ENCODE data around the gene IGFL2.
A peak's percentile ranks its signal among the peaks of the same experiment; 100 is the strongest.
"Not testable (repeated sequence)": the region's sequence is repeated elsewhere in the genome, so short reads cannot be mapped to it uniquely, and the experiment has no call there.

IGFL2 gene

DNA sequence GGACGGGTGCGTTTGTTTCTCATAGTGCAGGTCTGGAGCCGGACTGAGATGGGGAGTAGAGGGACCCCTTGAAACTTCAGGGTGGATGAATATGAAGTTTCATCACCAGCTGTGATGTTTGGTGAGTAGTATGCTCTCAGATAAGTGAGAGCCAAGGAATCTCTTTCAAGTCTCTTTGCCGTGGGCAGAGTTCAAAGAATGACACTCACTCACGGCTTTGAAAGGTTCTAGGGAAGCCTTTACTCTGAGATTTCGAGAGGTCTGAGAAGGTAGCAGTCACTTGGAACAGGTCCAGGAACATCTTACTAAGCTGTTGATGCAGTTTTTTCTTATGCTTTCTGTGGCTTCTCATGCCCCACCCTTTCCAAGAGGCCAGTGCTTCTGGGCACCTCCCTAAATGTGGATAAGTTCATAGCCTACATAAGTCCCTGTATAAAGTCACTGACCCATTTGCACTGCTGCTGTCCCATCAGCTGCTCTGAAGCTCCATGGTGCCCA lies at the start of gene IGFL2:
IGFL2 (plus strand) TSS at position 448 of the 498 bp plus-strand sequence; CDS start at position 489, 41 bp downstream.
- DNase-seq = no peak

DNA sequence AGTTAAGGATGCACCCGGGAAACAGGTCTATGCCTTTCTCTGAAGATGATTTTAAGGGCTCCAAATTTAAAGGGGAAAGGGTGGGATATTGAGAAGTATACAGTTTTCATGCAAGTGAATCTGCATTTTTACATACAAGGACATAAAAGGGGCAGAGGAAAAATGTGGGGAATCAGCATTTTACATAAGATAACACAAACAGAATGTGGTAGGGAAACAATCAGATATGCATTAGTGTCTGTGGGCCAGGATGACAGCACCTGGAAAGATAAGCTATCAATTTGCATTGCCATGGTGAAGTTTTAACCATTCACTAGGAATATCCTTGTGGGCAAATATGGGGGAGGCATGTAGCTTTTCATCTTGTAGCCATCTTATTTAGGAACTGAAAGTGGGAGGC lies 47.7 kb upstream of the IGFL2 start:
- DNase-seq = no peak

DNA sequence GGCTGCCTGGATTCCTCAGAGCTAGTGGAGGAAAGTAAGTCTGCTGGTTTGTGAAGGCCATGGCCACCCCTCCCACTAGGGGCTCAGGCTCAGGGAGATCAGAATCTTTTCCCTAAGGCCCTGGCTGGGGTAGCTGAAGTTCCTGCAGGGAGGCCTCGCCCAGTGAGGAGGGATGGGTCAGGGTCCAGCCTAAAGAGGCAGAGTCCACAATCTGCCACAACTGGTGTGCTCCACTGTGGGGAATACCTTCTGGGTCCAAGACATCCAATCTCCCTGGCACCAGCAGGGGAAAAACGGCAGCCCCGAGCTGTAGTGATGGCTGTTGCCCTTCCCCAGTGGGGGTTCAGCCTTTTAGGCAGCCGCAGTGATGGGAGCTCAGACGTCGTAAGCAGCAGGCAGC lies 46.7 kb upstream of the IGFL2 start:
- no peak for DNase-seq

DNA sequence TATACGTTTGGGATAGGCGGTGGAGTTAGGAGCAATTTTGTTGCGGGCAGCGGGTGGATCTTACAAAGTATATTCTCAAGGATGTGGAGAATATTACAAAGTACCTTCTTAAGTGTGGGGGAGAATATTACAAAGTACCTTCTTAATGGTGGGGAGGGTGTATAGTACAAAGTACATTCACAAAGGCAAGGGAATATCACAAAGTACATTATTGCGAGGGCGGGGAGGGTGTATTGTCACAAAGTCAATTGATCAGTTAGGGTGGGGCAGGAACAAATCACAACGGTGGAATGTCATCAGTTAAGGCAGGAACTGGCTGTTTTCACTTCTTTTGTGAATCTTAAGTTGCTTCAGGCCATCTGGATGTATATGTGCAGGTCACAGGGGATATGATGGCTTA lies 45.7 kb upstream of the IGFL2 start:
- DNase-seq = not testable (repeated sequence)

DNA sequence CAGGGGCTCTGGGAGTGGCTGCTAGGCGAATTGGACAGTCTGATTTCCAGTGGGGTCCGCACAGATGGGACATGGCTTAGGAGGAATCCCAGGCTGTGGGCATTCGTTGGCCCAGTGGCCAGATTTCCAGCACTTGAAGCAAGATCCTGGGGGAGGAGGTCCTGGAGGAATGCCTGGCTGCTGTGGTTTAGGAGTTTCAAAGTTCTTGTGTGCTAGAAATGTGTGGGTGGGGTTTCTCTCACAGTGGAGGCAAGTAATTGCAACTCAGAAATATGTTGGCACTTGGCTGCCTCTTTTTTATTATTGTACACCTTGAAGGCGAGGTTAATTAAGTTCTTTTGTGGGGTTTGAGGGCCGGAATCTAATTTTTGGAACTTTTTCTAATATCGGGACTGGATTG lies 40.7 kb upstream of the IGFL2 start:
- DNase-seq = no peak

DNA sequence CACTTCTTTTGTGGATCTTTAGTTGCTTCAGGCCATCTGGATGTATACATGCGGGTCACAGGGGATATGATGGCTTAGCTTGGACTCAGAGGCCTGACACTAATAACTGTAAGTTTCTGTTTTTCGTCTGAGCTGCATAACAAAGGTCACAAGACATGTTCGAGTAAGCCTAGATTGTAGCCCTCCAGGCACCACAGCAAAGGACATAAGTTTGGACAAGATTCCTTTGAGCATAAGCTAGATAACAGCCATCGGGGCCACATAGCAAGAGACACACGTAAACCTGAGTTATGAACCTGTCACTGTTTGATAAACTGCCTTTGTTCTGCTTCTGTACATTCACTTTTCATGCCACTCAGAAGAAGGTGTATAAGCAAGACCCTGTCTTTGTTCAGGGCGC lies 38.2 kb upstream of the IGFL2 start:
- DNase-seq = no peak

DNA sequence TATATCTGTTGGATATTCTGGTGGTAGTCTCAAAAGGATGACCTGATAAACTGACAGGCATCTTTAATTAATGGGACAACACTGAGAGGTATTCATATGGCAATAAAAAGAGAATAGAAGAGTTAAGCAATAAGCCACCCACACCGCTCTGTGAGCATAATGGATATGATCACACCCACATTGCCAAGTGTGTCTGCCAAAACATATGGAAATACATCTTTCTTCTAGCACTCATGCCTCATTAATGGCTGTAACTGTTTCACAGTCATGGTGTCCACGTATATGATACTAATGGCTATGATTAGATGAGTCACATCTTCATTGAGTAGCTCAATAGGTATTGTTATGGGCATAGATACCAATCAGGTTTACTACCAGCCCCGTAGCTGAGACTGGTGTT lies 36.7 kb upstream of the IGFL2 start:
- no peak for DNase-seq

DNA sequence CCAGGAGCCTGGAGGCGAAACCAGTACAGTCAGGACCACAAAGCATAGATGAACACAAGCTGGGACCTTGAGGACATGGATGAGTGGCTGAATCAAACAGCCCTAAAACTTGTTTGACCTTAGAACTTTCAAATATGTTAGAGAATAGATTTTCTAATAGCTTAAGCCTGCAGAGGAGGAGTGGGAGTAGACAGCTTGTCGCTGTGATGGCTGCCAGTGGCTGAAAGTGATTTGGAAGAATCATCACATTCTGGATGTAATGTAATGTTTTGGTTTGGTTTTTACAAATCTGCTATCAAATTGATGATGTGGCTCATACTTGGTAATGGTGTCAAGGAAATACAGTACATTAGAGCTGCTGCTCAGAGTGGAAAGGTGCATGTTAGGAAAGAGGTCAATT lies 35.5 kb upstream of the IGFL2 start:
- no peak for DNase-seq

DNA sequence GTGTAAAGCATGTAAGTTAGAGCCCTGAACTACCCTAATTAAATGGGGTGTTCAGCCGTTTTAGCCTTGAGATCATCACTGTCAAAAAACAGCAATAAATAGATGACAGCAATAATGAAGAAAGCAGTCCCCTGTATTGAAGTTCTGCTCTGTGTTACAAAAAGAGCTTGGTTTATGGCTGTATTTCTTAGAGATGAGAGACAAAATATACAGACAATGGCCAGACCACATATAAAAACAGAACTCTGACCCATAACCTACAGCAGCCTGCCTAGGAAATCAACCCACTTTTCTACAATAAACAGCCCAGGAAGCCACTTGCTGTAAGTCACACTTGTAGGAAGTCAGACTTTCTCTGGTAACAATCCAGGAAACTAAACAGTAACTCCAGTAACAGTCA lies 34.3 kb upstream of the IGFL2 start:
- DNase-seq = no peak

DNA sequence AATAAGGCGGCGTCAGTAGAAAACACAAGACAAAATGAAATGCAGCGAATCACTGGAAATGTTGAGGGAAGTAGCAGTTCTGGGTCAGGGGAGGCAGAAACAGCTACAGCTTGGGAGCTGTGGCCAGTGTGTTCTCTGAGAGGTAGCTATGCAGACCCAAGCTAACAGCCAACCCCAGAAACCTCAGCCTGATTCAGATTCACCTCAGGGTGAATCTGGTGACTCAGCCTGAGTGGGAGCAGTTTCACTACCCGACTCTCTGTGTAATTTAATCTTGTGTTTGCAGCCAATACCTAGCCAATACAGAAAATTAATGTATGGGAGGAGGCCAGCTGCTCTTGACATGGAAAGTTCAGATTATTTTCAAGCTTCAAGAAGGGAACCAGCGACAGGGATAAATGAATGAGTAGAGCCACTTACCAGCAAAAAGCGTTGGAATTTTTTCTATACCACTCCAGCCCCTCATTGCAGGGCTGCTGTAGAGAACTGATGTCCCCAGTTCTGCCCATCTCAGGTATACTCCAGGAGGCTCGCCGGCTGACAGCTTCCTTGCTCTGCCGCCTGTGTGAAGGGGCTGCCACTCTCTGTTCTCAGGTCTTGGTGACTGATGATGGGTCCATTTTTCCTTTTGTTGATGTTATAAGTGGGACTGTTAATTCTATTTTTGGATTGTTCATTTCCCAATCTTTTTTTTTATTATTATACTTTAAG lies 32.5 kb upstream of the IGFL2 start:
- DNase-seq = peak; percentile 67

DNA sequence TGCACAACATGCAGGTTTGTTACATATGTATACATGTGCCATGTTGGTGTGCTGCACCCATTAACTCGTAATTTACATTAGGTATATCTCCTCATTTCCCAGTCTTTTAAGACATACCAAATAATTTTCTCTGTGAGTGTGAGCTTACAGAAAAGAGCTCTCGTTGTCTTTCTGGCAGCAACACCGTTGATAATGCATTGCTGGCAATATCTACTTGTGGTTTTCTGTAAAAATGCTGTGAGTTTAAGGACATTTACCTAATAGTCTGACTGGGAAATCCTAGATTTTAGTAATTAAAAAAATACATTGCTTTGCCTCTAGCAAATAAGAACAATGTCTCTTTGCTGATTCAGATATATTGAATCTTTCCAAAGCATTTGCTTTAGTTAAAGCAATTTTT lies 31.9 kb upstream of the IGFL2 start:
- no peak for DNase-seq

DNA sequence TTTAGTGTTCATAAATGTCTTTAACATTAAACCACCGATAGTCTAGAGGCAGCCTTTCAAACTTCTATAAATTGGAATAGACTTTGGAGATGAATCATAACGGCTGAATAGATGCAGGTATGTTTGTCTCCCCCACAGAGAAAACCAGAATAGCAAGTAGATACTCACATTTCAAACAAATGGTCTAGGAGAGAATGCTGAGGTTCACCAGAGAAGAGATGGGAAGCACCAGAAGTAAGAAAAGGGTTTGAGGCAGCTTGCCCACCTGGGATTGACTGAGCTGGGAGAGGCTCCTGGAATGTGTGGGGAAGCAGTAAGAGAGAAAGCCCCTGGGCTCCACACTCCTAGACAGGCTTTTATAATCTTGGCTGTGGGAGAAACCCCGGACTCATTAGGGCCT lies 29.9 kb upstream of the IGFL2 start:
- no peak for DNase-seq

DNA sequence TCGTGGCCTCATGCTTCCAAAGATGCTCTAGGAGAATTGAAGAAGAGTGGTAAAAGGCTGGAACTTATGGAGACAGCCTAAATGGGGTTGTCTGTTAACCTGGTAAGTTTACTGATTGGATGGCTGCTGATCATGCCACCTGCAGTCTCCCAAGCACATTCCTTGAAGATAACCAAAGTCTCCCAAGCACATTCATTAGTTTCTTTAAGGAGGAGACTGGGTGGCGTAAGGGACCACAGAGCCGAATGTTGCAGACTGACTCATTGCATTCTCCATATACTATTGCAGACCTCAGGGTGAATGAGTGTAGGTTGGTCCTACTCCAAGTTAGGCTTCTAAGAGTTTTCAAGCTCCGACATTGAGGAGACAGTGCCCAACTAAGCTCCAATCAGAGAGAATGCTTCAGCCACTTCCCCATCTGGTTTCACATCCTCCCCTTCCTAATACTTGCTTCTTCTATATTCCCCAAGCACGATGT lies 23.4 kb upstream of the IGFL2 start, which contains the start of gene IGFL3:
IGFL3 (minus strand) TSS at position 51 of the 478 bp plus-strand sequence; CDS start at position 12, 39 bp downstream.
- DNase-seq = no peak

DNA sequence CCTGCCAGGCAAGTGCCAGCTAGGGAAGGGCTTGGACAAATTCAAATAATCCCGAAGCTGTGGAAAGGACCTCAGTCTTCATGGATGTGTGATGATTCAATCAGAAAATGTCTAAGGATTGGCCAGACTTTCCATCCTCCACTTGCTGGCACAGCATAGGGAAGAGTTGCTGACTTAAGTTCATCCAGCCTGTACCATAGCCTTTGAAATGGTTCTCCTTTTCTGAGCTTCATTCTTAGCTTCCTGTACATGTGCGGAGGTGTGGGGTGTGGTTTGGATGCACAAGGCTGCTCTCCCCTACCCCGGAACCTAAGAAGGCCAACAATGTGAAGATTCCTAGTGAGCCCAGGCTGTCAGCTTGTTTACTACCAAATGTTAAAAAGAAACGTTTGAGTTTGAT lies 22.6 kb upstream of the IGFL2 start:
- DNase-seq = no peak

DNA sequence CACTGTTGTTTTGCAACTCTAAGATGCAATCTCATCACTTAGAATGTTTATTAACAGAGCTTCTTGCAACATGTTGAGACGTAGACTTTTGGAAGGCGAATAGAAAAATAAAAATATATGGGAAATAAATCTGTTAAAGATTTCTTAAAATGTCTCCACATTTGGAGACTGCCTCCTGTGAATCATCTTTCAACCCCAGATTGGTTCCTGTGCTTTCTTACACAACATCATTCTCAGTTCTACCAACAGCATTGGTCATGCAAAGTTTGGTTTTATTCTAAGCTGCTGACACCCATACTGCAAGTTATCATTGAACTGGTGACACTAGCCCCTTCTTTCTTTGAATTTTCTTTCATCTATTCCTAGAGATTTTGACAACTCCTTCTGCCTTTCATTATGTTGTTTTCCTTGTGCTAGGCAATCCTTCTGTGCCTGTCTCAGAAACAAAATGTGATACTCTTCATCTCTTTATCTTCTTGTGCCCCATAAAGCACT lies 21.9 kb upstream of the IGFL2 start:
- no peak for DNase-seq

DNA sequence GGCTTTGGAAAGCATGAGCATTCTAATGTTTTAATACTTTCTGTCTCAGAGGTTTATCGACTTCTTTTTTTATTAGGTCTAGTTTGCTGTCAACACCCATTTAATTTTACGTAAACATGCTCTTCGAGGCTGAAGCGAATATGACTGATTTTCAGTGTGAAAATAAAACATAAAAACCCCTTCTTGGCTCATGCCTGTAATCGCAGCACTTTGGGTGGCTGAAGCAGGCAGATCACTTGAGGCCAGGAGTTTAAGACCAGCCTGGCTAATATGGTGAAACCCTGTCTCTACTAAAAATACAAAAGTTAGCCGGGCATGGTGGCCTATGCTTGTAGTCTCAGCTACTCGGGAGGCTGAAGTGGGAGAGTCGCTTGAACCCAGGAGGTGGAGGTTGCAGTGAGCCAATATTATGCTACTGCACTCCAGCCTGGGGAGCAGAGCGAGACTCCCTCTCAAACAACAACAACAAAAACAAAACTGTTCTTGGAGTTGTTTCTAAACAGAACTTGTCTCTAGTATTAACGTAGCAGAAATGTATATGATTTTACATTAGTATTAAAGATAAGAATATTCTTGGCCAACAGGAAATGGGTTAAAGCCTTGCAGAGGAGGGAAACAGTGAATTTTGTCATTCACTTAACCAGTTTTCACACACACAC lies 16.4 kb upstream of the IGFL2 start:
- DNase-seq = no peak

DNA sequence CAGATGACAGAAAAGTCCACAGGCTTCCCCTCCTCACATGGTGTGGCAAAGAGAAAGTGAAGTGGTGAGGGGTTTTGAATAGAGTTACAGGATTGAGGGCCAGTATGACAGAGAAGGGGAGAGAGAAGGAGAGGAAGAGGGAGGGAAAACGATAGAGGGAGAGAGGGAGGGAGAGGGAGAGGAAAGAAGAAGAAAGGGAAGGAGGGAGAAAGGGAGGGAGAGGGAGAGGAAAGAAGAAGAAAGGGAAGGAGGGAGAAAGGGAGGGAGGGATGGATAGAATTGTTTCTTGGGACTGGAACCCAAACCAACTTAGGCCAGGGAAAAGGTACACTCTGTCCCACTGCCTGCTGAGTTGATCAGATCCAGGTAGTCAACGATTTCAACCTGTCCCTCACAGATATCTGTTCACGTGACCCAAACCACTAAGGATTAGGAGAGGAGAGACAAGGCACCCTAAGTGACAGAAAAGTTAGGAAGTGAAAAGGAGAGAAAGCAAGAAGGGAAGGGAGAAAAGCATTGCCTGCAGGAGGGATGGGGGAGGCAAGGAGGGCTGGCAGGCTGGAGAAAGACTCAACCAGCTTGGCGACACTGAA lies 15.4 kb upstream of the IGFL2 start:
- no peak for DNase-seq

DNA sequence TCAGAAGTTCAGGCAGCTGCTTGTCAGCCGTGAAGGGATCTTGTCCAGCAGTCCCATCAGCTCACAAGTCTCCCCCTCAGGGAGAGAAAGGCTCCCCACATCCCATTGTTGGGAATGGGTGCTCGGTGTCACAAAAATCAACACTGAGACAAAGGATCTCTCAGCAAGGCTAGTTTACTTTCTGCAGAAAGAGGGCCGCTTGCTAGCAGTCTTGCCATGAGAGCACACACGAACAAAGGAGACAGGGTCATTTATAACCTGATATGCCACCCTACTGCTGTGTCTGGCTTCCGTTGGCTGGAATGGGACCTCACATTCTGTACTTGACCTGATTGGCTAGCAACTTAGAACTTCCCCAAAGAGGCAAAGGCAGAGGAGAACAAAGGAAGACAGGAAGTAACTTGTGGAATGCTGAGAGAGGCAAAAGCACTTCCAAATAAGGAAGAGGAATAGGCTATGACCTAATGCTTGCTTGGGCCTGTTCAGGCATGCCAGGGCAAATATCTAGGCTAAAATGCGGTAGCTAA lies 14.9 kb upstream of the IGFL2 start:
- DNase-seq = no peak

DNA sequence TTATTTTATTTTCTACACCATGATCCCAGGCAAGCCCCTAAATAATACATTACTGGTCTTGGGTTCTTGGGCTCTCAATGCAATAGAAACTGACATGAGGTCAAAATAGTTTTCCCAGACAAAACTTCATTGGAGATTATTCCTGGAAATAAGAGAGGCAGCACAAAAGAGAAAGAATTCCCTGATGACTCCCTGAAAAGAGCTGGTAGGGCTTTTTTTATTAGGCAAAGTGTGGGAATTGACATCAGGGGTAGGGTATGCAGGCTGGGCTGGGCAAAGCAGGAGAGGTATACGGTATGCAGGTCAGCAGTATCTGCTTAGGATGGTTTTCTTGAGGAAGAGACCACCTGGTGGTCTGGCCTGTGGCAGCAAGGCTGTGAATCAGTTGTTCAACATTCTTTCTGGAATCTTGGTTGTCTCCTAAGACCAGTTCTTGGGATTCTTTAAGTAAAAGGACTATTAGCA lies 14.2 kb upstream of the IGFL2 start:
- no peak for DNase-seq

DNA sequence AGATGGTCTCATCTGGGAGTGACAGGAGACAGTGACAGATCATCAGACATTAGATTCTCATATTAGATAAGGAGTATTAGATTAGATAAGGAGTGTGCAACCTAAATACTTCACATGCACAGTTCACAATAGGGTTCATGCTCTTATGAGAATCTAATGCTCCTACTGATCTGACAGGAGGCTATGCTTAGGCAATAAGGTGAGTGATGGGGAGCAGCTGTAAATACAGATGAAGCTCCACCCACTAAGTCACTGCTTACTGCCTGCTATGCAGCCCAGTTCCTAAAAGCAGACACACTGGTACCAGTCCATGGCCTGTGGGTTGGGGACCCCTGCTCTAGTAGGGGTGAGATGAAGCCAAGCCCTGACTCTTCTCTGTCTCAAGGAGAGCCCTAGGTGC lies 13.5 kb upstream of the IGFL2 start:
- no peak for DNase-seq

DNA sequence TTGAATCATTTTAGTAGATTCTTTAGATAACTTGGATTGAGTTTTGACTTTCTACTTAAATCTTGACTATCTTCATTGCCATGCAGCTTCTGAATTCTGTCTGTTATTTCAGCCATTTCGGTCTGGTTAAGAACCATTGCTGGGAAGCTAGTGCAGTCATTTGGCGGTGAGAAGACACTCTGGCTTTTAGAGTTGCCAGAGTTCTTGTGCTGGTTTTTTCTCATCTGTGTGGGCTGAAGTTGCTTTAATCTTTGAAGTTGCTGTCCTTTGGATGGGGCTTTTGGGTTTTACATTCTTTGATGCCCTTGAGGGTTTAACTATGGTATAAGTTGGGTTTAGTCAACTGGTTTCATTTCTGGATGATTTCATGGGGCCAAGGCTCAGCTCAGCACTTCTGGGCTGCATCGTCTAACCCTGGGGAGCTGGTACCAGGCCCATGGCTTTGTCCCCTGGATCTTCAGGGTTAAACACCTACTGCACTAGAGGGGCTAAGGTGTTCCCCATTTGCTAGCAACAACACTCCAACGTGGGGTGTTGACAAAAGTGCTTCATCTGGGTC lies 10.0 kb upstream of the IGFL2 start:
- DNase-seq = no peak

DNA sequence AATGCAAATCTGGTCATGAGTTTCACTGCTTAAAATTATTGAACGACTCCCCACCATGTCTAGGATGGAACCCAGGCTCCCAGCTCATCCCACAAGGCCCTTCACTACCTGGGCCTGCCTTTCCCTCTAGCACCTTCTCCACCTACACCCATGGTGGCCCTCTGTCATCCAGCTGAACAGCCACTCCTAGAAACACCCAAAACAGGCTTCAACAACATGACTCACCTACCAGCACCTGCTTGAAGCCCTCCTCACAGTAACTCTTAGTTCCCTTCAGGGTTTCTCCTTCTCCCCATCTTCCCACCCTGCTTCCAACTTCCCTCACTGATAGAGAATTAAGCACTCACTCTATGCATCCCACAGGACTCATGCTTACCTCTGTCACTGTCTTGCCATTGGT lies 6.6 kb upstream of the IGFL2 start:
- DNase-seq = no peak

DNA sequence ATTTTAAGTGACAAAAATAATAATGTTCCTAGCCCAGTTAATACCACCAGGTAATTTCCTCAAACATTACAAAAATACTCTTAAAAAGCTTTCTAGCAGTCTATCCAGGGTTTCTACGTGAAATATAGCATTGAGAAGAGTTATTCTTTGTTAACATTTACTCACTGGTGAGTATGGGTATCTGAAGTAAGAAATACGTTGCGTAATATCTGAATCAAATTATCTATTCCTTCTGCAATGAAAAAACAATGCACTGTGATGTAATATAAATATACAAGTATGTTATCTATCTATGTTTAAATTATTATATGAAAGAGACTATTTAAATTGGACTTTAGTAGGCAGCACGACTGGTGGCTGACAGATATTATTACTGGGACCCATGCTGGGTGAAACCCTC lies 5.7 kb upstream of the IGFL2 start:
- no peak for DNase-seq

Data from activated CD4-positive, alpha-beta T cell treated with anti-CD3 and anti-CD28 coated beads, Interleukin-10, Interleukin-2, amounts not matched to agents 100 ng/mL and 50 ng/mL, durations not matched to agents 16 hours and 8 hours (primary cell).